Right ventricle myocardium superior (tissue), 1 donor: ENCODE data around the gene TYW1B. TPM values are rescaled to one million over a fixed set of nuclear protein-coding genes. Genes with fewer than 3 reads are reported as not detected.
A peak's percentile ranks its signal among the peaks of the same experiment; 100 is the strongest.
"Not testable (repeated sequence)": the region's sequence is repeated elsewhere in the genome, so short reads cannot be mapped to it uniquely, and the experiment has no call there.

Source experiments
- ATAC-seq: fragments of 200-7000 bp; cut with Tn5 transposase; one replicate; pipeline ENCODE4 v1.9.1; 2020; ENCODE audit warnings: mild to moderate bottlenecking; ENCODE audit not compliant: poor library complexity
- DNase-seq: peaks from one replicate; pipeline ENCODE4 v3.0.0-alpha.2; 2020
- intact Hi-C: fragments of 100-400 bp; cut with DNase I; formaldehyde crosslinking; loops from one replicate; pipeline ENCODE4 v1.11.2; 2022
- total RNA-seq: library from RNA; stranded (reverse); fragmentation: NEBNext Ultra II Directional; extraction: Animal tissue kit (Norgen Biotek cat#: 25700); gene quantifications from one replicate; pipeline ENCODE4 v1.2.1, GENCODE V29; 2021
- donor health status: DM: no; HTN: yes; CAD: no; lungs with severe emphysema.

Gene TYW1B
- total RNA-seq, 1 donor from 2014 or later = 3.1 TPM

DNA sequence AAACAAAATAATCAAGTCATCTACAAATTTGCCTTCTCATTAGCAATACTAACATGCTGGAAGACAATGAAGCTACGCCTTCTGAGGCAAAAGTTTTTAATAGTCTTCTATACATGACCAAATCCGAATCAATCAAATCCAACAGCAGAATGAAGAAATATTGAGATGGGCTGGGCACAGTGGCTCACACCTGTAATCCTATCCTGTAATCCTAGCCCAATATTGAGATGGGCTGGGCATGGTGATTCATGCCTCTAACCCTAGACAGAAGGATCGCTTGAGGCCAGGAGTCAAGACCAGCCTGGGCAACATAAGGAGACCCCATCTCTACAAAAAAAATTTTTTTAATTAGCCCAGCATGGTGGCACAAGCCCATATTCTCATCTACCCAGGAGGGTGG is 5.5 kb downstream of the TYW1B start:
- intact Hi-C loops, ATAC-seq, DNase-seq: not testable (repeated sequence)

DNA sequence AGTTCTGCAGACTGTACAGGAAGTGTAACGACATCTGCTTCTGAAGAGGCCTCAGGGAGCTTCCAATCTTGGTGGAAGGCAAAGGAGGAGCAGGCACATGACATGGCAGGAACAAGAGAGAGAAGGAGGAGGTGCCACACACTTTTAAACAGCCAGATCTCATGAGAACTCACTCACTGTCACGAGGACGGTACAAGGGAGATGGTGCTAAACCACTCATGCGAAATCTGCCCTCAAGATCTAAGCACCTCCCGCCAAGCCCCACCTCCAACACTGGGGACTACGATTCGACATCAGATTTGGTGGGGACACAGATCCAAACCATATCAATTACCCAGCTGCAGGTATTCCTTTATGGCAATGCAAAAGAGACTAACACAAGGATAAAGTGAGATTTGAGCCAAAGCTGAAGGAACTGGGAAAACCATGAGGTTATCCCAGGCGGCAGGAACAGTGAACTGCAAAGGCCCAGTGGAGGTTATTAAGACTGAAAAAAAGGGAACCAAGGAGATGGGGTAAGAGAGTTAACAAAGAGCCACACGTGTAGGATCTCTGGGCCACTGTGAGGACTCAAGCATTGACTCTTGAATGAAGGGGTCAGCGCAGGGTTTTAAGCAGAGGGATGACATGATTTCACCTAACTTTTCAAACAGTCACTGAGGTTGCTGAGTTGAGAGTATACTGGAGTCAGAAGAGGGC is 9.2 kb downstream of the TYW1B start:
- DNase-seq, ATAC-seq, intact Hi-C loops: not testable (repeated sequence)

DNA sequence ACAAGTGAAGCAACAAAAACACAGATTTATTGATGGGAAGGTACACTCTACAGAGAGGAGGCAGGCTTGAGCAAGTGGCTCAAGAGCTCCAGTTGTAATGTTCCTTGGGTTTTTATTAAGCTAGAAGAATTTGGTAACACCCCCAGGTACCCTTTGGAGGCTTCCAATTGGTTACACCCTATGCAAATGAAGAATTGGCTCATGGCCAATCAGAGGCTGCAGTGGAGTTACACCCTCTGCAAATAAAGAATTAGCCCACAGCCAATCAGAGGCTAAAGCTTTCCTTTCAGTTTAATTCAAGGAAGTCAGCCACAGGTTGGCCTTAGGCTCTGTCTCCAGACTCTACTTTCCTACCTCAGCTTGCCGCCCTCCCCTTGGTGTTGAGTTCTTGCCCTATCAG is 10.3 kb downstream of the TYW1B start:
- intact Hi-C loops, DNase-seq, ATAC-seq: not testable (repeated sequence)

DNA sequence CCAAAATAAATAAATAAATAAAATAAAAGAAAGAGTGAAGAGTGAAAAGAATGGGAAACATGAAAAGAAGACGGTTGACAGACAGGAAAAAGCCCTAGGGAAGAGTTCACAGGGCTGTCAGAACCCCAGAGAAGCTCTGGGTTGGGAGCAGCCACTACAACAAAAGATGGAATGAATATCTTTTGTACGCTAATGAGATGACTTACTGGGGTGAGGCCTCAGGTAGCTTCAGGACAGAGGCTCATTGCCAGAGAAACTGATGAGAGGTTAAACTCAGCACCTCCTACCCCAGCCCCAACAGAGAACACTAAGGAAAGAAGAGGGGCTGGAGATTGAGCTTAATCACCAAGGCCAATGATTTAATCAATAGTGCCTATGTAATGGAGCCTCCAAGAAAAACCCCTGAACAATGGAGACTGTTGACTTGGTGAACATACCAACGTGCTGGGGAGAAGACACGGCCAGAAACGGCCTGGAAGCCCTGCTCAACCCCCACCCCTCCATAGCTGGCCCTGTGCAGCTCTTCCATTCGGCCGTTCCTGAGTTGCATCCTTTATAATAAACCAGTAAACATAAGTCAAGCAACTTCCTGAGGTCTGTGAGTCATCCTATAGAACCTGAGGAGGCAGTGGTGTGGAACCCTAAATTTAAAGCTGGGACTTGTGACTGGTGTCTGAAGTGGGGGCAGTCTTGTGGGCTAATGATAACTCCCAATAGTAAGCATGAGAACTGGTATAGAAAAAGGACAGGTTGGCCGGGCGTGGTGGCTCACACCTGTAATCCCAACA is 11.4 kb downstream of the TYW1B start:
- ATAC-seq, intact Hi-C loops, DNase-seq: not testable (repeated sequence)

- intact Hi-C loops = not testable (repeated sequence)
Measured at GRCh38 chr7:72810437-72810836, 17.6 kb downstream of the TYW1B start.

DNA sequence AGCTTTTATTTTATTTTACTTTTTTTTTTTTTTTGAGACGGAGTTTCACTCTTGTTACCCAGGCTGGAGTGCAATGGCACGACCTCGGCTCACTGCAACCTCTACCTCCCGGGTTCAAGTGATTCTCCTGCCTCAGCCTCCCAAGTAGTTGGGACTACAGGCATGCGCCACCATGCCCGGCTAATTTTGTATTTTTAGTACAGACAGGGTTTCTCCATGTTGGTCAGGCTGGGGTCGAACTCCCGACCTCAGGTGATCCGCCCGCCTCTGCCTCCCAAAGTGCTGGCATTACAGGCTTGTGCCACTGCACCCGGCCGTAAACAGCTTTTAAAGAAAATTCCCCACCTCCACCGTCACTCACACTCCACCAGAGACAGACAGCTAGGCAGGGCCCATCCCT is 19.5 kb downstream of the TYW1B start:
- intact Hi-C loops = not testable (repeated sequence)

More at GRCh38 chr7:72810437-72810836, 17.6 kb downstream of the TYW1B start:
- ATAC-seq, DNase-seq: not testable (repeated sequence)

GRCh38 chr7:72806851-72807250 is 21.1 kb downstream of the TYW1B start:
- ATAC-seq, DNase-seq, intact Hi-C loops: not testable (repeated sequence)

More for the DNA sequence above, 19.5 kb downstream of the TYW1B start:
- DNase-seq, ATAC-seq: not testable (repeated sequence)

- DNase-seq = no peak
- no peak for ATAC-seq
- intact Hi-C loops = no loop called here
Measured at GRCh38 chr7:72805526-72806494, 22.2 kb downstream of the TYW1B start.

- intact Hi-C loops, ATAC-seq, DNase-seq: not testable (repeated sequence)
Measured at GRCh38 chr7:72803778-72804177, 24.2 kb downstream of the TYW1B start.

- DNase-seq, ATAC-seq, intact Hi-C loops: not testable (repeated sequence)
Measured at GRCh38 chr7:72801564-72801963, 26.4 kb downstream of the TYW1B start.

DNA sequence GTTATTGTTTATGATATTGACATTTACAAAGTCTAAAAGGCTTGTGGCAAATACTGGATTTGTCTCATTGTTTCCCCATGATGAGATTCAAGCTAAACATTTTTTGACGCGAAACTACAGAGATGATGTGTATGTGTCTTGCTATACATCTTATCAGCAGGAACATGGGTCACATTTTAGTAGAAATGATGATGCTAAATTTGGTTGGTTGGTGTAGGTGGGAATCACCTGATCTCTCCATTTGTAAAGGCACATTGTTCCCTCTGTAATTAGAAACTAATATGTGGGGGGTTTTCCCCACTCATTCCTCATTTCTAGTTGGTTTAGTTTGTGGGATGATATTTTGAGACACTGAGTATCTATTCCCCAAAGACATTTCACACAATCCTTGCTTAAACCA is 32.6 kb downstream of the TYW1B start:
- ATAC-seq, intact Hi-C loops, DNase-seq: not testable (repeated sequence)

GRCh38 chr7:72793791-72794190 is 34.2 kb downstream of the TYW1B start:
- no peak for ATAC-seq
- intact Hi-C loops = no loop called here

DNA sequence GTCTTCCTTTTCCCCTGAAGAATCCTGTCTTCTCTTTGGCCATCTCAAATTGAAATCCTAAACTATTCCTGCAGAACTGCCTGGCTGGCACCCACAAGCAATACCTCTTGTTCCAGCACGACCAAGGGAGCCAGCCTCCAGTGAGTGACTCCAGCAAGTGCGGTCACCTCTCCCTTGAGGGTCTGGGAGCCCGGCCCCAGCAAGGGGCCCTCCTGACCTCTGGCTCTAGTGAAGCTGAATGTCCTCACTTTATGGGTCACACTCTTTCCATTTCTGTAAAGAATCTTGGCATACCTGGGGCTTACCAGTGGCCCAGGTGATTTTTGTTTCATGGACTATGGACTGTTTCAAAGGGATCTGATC is 37.3 kb downstream of the TYW1B start:
- intact Hi-C loops, DNase-seq: not testable (repeated sequence)
- ATAC-seq = peak; percentile 30

More at GRCh38 chr7:72793791-72794190, 34.2 kb downstream of the TYW1B start:
- no peak for DNase-seq

DNA sequence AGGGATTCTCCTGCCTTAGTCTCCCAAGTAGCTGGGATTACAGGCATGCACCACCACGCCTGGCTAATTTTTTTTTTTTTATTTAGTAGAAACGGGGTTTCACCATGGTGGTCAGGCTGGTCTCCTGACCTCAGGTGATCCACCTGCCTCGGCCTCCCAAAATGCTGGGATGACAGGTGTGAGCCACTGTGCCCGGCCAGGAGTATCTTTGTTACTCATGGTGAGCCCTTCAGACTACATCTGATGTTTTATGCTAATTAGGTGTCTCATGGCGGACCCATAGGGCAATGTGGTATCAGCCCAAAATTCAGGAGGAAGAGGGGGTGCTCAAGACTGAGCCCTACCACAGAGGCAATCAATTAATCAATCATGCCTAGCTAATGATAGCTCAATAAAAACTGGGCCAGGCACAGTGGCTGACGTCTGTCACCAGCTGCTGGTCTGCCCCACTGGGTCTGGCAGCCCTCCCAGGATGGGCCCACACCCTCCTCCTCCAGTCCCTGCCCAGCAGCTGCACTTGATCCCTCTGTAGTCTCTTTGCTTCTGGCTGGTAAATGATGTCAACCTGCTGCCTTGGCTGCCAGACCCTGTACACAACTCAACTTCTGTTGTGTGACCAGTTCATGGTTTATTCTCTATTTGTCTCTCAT is 37.8 kb downstream of the TYW1B start:
- peak; percentile 95 for ATAC-seq
- peak; percentile 69 for DNase-seq
- intact Hi-C loops = not testable (repeated sequence)

- ATAC-seq = no peak
- no peak for DNase-seq
- intact Hi-C loops = no loop called here
Measured at GRCh38 chr7:72785166-72785955, 42.6 kb downstream of the TYW1B start.

GRCh38 chr7:72783601-72784370 is 44.2 kb downstream of the TYW1B start:
- peak; percentile 48 for DNase-seq
- peak; percentile 92 for ATAC-seq

GRCh38 chr7:72781631-72782030 is 46.4 kb downstream of the TYW1B start:
- no peak for ATAC-seq
- intact Hi-C loops = no loop called here
- DNase-seq = no peak

More at GRCh38 chr7:72783601-72784370, 44.2 kb downstream of the TYW1B start:
- intact Hi-C loops = not testable (repeated sequence)
